Stomach (tissue), 4 donors: ENCODE measurements around the gene IRF4.

Experiments used
- EP300 ChIP-seq: sonication (generic); formaldehyde crosslinking; IDR thresholded peaks from one replicate; pipeline ENCODE4 v1.6.1; 2017; ENCODE audit warnings: antibody characterized with exemption
- POLR2A ChIP-seq, 4 donors: fragments of 450-650 bp; IDR thresholded peaks; one replicate each; pipeline ENCODE4 v1.6.1; 2016; ENCODE audit warnings: antibody characterized with exemption in 4 of 4, control low read depth in 2 of 4, mild to moderate bottlenecking in 1 of 4, moderate library complexity in 1 of 4
- POLR2AphosphoS5 ChIP-seq, 3 donors: sonication (generic); formaldehyde crosslinking; IDR thresholded peaks; one replicate each; pipeline ENCODE4 v1.6.1; 2016; ENCODE audit warnings: antibody characterized with exemption in 3 of 3
- TF ChIP-seq, protein P1 (sequence below), 7 experiments: fragments of 450-650 bp in 4 of 7; fragments of 200-600 bp in 3 of 7; sonication (generic) in 3 of 7; IDR thresholded peaks; one replicate each; pipeline ENCODE4 v1.5.1; 2016 to 2019; ENCODE audit warnings: antibody characterized with exemption in 7 of 7, control low read depth in 2 of 7, mild to moderate bottlenecking in 1 of 7

GRCh38 chr6:408148-408547 lies 16.6 kb downstream of the IRF4 start:
- TF ChIP-seq POLR2A (IDR thresholded peaks at IDR 0.05) (no peak), POLR2AphosphoS5 (IDR thresholded peaks at IDR 0.05) (no peak), EP300 (no peak)
- TF ChIP-seq, protein P1, sequence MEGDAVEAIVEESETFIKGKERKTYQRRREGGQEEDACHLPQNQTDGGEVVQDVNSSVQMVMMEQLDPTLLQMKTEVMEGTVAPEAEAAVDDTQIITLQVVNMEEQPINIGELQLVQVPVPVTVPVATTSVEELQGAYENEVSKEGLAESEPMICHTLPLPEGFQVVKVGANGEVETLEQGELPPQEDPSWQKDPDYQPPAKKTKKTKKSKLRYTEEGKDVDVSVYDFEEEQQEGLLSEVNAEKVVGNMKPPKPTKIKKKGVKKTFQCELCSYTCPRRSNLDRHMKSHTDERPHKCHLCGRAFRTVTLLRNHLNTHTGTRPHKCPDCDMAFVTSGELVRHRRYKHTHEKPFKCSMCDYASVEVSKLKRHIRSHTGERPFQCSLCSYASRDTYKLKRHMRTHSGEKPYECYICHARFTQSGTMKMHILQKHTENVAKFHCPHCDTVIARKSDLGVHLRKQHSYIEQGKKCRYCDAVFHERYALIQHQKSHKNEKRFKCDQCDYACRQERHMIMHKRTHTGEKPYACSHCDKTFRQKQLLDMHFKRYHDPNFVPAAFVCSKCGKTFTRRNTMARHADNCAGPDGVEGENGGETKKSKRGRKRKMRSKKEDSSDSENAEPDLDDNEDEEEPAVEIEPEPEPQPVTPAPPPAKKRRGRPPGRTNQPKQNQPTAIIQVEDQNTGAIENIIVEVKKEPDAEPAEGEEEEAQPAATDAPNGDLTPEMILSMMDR (IDR thresholded peaks at IDR 0.05) = no peak
